ENCODE measurements around the gene PADI3.

DNA sequence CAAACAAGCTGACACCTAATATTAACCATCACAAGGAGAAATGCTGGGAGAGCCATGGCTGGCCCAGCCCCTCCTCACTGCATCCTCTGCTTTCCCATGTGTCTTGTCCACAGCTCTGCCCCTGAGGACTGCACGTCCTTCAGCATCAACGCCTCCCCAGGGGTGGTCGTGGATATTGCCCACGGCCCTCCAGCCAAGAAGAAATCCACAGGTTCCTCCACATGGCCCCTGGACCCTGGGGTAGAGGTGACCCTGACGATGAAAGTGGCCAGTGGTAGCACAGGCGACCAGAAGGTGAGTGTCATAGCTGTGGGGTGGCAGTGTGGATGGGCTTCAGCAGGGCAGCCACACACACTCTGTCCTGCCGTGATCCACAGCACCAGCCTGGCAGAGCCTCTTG lies 82.0 kb downstream of the PADI3 start:
- TF ChIP-seq, protein P1, sequence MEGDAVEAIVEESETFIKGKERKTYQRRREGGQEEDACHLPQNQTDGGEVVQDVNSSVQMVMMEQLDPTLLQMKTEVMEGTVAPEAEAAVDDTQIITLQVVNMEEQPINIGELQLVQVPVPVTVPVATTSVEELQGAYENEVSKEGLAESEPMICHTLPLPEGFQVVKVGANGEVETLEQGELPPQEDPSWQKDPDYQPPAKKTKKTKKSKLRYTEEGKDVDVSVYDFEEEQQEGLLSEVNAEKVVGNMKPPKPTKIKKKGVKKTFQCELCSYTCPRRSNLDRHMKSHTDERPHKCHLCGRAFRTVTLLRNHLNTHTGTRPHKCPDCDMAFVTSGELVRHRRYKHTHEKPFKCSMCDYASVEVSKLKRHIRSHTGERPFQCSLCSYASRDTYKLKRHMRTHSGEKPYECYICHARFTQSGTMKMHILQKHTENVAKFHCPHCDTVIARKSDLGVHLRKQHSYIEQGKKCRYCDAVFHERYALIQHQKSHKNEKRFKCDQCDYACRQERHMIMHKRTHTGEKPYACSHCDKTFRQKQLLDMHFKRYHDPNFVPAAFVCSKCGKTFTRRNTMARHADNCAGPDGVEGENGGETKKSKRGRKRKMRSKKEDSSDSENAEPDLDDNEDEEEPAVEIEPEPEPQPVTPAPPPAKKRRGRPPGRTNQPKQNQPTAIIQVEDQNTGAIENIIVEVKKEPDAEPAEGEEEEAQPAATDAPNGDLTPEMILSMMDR (IDR thresholded peaks at IDR 0.05) = no peak
- TF ChIP-seq POLR2A (IDR thresholded peaks at IDR 0.05) = no peak

All from body of pancreas (tissue), 4 donors.